Glutamatergic neuron (in vitro differentiated cells): Measurements from ENCODE around the gene JAM2. TPM values are rescaled to one million over a fixed set of nuclear protein-coding genes. Genes with fewer than 3 reads are reported as not detected.

Source experiments
- DNase-seq: peaks from one replicate; pipeline ENCODE4 v3.0.0; 2022
- H3K27ac Mint-ChIP-seq: one replicate; pipeline ENCODE4 v1.8.0; 2020; ENCODE audit warnings: mild to moderate bottlenecking, mixed read lengths, inconsistent platforms; ENCODE audit not compliant: unreplicated experiment
- H3K27me3 Mint-ChIP-seq: one replicate; pipeline ENCODE4 v1.8.0; 2020; ENCODE audit warnings: mild to moderate bottlenecking, moderate library complexity, mixed read lengths, inconsistent platforms; ENCODE audit not compliant: unreplicated experiment
- H3K36me3 Mint-ChIP-seq: one replicate; pipeline ENCODE4 v1.8.0; 2020; ENCODE audit warnings: mild to moderate bottlenecking, mixed read lengths, inconsistent platforms; ENCODE audit not compliant: unreplicated experiment
- H3K4me1 Mint-ChIP-seq: one replicate; pipeline ENCODE4 v1.8.0; 2020; ENCODE audit warnings: mild to moderate bottlenecking, low read depth, mixed read lengths, inconsistent platforms; ENCODE audit not compliant: unreplicated experiment
- H3K4me3 Mint-ChIP-seq: one replicate; pipeline ENCODE4 v1.8.0; 2020; ENCODE audit warnings: mild to moderate bottlenecking, mixed read lengths, inconsistent platforms; ENCODE audit not compliant: unreplicated experiment
- H3K9me3 Mint-ChIP-seq: one replicate; pipeline ENCODE4 v1.8.0; 2020; ENCODE audit warnings: mild to moderate bottlenecking, moderate library complexity, mixed read lengths, inconsistent platforms; ENCODE audit not compliant: unreplicated experiment
- CTCF ChIP-seq: fragments of 200-600 bp; sonication (generic); IDR thresholded peaks from one replicate; pipeline ENCODE4 v1.5.0; 2021; ENCODE audit not compliant: partially characterized antibody, unreplicated experiment
- total RNA-seq: library from RNA; stranded (reverse); fragmentation: NEBNext Ultra II Directional; extraction: Animal tissue kit (Norgen Biotek cat#: 25700); gene quantifications from one replicate; pipeline ENCODE4 v1.2.1, GENCODE V29; 2021; ENCODE audit not compliant: unreplicated experiment

JAM2 gene
- total RNA-seq, 1 donor from 2014 or later: 4.6 TPM

- DNase-seq: no peak
- Mint-ChIP-seq H3K4me1 (no peaks in the 10 kb centered on the region), H3K36me3 (peaks cover 5% of the 10 kb centered on the region), H3K9me3 (peaks cover 2% of the 10 kb centered on the region), H3K4me3 (no peak overlapping the region), H3K27ac (no peak overlapping the region), H3K27me3 (no peaks in the 10 kb centered on the region)
- no peak for TF ChIP-seq CTCF
Observed at GRCh38 chr21:25760677-25761076, 121.6 kb downstream of the JAM2 start.

GRCh38 chr21:25764065-25764464, 125.0 kb downstream of the JAM2 start:
- Mint-ChIP-seq H3K9me3 (no peaks in the 10 kb centered on the region), H3K4me3 (no peak overlapping the region), H3K4me1 (no peaks in the 10 kb centered on the region), H3K27ac (no peak overlapping the region), H3K36me3 (peaks cover 5% of the 10 kb centered on the region), H3K27me3 (no peaks in the 10 kb centered on the region)
- TF ChIP-seq CTCF: no peak
- DNase-seq: no peak

Other genes with a start within 250 kb of the JAM2 start
- 26.1 TPM for gene MRPL39, start 31.8 kb upstream of the JAM2 start, total RNA-seq
- gene ATP5PF, start 95.6 kb downstream of the JAM2 start, total RNA-seq: 128 TPM
- 16.2 TPM for gene GABPA, start 95.7 kb downstream of the JAM2 start, total RNA-seq